Fibroblast of lung (primary cell): ENCODE data around the gene PPP2R2D. TPM values are rescaled to one million over a fixed set of nuclear protein-coding genes. Genes with fewer than 3 reads are reported as not detected.

Source experiments
- DNase-seq, 2 donors: peaks; one replicate each; pipeline versions ENCODE4 v3.0.0 to v3.0.0-alpha.2; 2010; ENCODE audit warnings: low read depth in 2 of 2
- H2AFZ ChIP-seq: 2 replicates; pipeline ENCODE4 v1.5.1; 2012; ENCODE audit warnings: low read length, control low read depth, inconsistent platforms
- H3K27ac ChIP-seq: 2 replicates; pipeline ENCODE4 v1.5.1; 2011; ENCODE audit warnings: low read length, control low read depth; ENCODE audit not compliant: insufficient read depth
- H3K27me3 ChIP-seq: 2 replicates; pipeline ENCODE4 v1.5.1; 2011; ENCODE audit warnings: mild to moderate bottlenecking, low read length; ENCODE audit not compliant: control insufficient read depth, insufficient read depth
- H3K36me3 ChIP-seq: 2 replicates; pipeline ENCODE4 v1.5.1; 2011; ENCODE audit warnings: low read length; ENCODE audit not compliant: control insufficient read depth, insufficient read depth
- H3K4me1 ChIP-seq: 2 replicates; pipeline ENCODE4 v1.5.1; 2011; ENCODE audit warnings: low read length; ENCODE audit not compliant: control insufficient read depth, insufficient read depth; ENCODE audit errors: extremely low read depth
- H3K4me2 ChIP-seq: 2 replicates; pipeline ENCODE4 v1.5.1; 2011; ENCODE audit warnings: low read length, control low read depth; ENCODE audit not compliant: insufficient read depth; ENCODE audit errors: extremely low read depth
- H3K4me3 ChIP-seq, 4 experiments: fragments of 200-600 bp in 1 of 4; sonication (generic) in 1 of 4; replicated peaks in 1 of 4; 2 replicates each; pipeline ENCODE4 v1.5.1; 2011 to 2016; ENCODE audit warnings: low read length in 4 of 4, low read depth in 3 of 4, mild to moderate bottlenecking in 3 of 4, control low read depth in 2 of 4, inconsistent platforms in 1 of 4, mixed read lengths in 1 of 4; ENCODE audit not compliant: insufficient read depth in 1 of 4; ENCODE audit errors: control extremely low read depth in 1 of 4
- H3K79me2 ChIP-seq: 2 replicates; pipeline ENCODE4 v1.5.1; 2012; ENCODE audit warnings: mild to moderate bottlenecking, low read length, inconsistent platforms; ENCODE audit not compliant: control insufficient read depth, insufficient read depth
- H3K9ac ChIP-seq: 2 replicates; pipeline ENCODE4 v1.5.1; 2011; ENCODE audit warnings: mild to moderate bottlenecking, low read length, control low read depth; ENCODE audit not compliant: insufficient read depth
- H3K9me3 ChIP-seq: 2 replicates; pipeline ENCODE4 v1.5.1; 2012; ENCODE audit warnings: low read depth, low read length; ENCODE audit not compliant: control insufficient read depth, insufficient read depth
- H4K20me1 ChIP-seq: 2 replicates; pipeline ENCODE4 v1.5.1; 2011; ENCODE audit warnings: low read length; ENCODE audit not compliant: control insufficient read depth, insufficient read depth; ENCODE audit errors: extremely low read depth
- CTCF ChIP-seq, 2 donors: IDR thresholded peaks in 1 of 2; conservative IDR thresholded peaks in 1 of 2; 1 replicate in 1 of 2; 2 replicates in 1 of 2; pipeline ENCODE4 v1.5.1; 2011 to 2012; ENCODE audit warnings: low read length in 2 of 2, control low read depth in 1 of 2, inconsistent platforms in 1 of 2, low read depth in 1 of 2, mild to moderate bottlenecking in 1 of 2
- EZH2 ChIP-seq: IDR thresholded peaks from 2 replicates; pipeline ENCODE4 v1.5.1; 2012; ENCODE audit warnings: low read length, control low read depth, mild to moderate bottlenecking; ENCODE audit errors: missing control alignments
- polyA plus RNA-seq, 2 donors: library from polyadenylated mRNA; depleted of rRNA in 1 of 2; stranded (reverse) in 1 of 2; unstranded in 1 of 2; fragments of >200 nt; gene quantifications; 2 replicates each; pipeline ENCODE4 v1.2.1, GENCODE V29; 2011 to 2012; ENCODE audit warnings: missing spikeins in 1 of 2
- total RNA-seq: library from RNA; depleted of rRNA; stranded (reverse); fragments of >200 nt; gene quantifications from 2 replicates; pipeline ENCODE4 v1.2.1, GENCODE V29; 2014

The PPP2R2D gene
- total and polyA plus RNA-seq, 2 donors (not counting 1 experiment from before 2014, with no cell fraction given), result 23.3 to 25.4 TPM

DNA sequence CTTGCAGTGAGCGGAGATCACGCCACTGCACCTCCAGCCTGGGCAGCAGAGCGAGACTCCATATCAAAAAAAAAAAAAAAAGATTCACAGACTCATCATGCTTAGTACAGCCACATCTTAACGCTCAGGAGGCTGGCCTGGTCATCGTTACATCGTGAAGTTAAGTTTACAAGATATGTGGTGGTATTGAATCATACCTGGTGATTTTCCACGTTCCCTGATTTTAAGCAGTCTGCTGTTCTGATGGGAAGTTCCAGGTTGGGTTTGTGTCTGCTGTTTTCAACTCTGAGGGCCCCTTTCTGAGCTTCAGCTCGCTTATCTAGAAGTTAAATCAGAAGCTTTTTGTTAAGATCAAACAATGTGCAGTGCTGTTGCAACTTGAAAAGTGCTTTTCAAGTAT is 6.9 kb downstream of the PPP2R2D start:
- Histone ChIP-seq H3K9me3 (no peaks in the 10 kb centered on the region), H3K4me3 (no peak overlapping the region), H4K20me1 (no peaks in the 10 kb centered on the region), H3K4me2 (no peak overlapping the region), H3K27ac (no peak overlapping the region), H3K4me1 (peaks cover 3% of the 10 kb centered on the region), H3K27me3 (no peaks in the 10 kb centered on the region), H3K9ac (no peak overlapping the region), H3K79me2 (peaks cover 85% of the 10 kb centered on the region), H2AFZ (no peak overlapping the region), H3K36me3 (peaks cover 6% of the 10 kb centered on the region)
- TF ChIP-seq CTCF (conservative IDR thresholded peaks at IDR 0.05 in 1 of 2, IDR thresholded peaks at IDR 0.05 in 1 of 2; ENCODE audit: low read depth in 1 of 2, low read length in 2 of 2), result no peak
- TF ChIP-seq EZH2, result no peak
- no peak for DNase-seq

- no peak overlapping the region for H3K27ac ChIP-seq
- no peak overlapping the region for H3K4me3 ChIP-seq
- DNase-seq, result no peak
- H3K4me2 ChIP-seq, result no peak overlapping the region
- H3K27me3 ChIP-seq, result no peaks in the 10 kb centered on the region
- H3K79me2 ChIP-seq, result peaks cover 81% of the 10 kb centered on the region
- no peaks in the 10 kb centered on the region for H4K20me1 ChIP-seq
- H3K36me3 ChIP-seq, result peaks cover 6% of the 10 kb centered on the region
- TF ChIP-seq EZH2, result no peak
- no peak for TF ChIP-seq CTCF (conservative IDR thresholded peaks at IDR 0.05 in 1 of 2, IDR thresholded peaks at IDR 0.05 in 1 of 2; ENCODE audit: low read depth in 1 of 2, low read length in 2 of 2)
- H3K9ac ChIP-seq, result no peak overlapping the region
- peaks cover 2% of the 10 kb centered on the region for H3K4me1 ChIP-seq
- H3K9me3 ChIP-seq, result no peaks in the 10 kb centered on the region
- H2AFZ ChIP-seq, result no peak overlapping the region
Observed at GRCh38 chr10:131908151-131908550, 7.3 kb downstream of the PPP2R2D start.

GRCh38 chr10:131909014-131909808 is 8.4 kb downstream of the PPP2R2D start:
- H3K27ac ChIP-seq, result no peak overlapping the region
- DNase-seq, result no peak
- no peaks in the 10 kb centered on the region for H4K20me1 ChIP-seq

More at GRCh38 chr10:131909014-131909808, 8.4 kb downstream of the PPP2R2D start:
- peaks cover 2% of the 10 kb centered on the region for H3K4me1 ChIP-seq
- peaks cover 6% of the 10 kb centered on the region for H3K36me3 ChIP-seq
- no peaks in the 10 kb centered on the region for H3K27me3 ChIP-seq
- H3K4me2 ChIP-seq, result no peak overlapping the region
- no peaks in the 10 kb centered on the region for H3K9me3 ChIP-seq
- no peak overlapping the region for H3K4me3 ChIP-seq
- no peak overlapping the region for H3K9ac ChIP-seq
- H2AFZ ChIP-seq, result no peak overlapping the region
- H3K79me2 ChIP-seq, result peaks cover 81% of the 10 kb centered on the region
- TF ChIP-seq EZH2, result no peak
- no peak for TF ChIP-seq CTCF (conservative IDR thresholded peaks at IDR 0.05 in 1 of 2, IDR thresholded peaks at IDR 0.05 in 1 of 2; ENCODE audit: low read depth in 1 of 2, low read length in 2 of 2)
